Stimulated activated CD8-positive, alpha-beta memory T cell treated with anti-CD3 and anti-CD28 coated beads, Interleukin-15, amount 100 ng/mL, for 1 hour (primary cell): ENCODE measurements around the gene ANO1.
A peak's percentile ranks its signal among the peaks of the same experiment; 100 is the strongest.
"Not testable (repeated sequence)": the region's sequence is repeated elsewhere in the genome, so short reads cannot be mapped to it uniquely, and the experiment has no call there.

ENCODE experiments used
- DNase-seq: peaks from one replicate; pipeline ENCODE4 v3.0.0-alpha.2; 2020; ENCODE audit warnings: low read depth

Gene ANO1

DNA sequence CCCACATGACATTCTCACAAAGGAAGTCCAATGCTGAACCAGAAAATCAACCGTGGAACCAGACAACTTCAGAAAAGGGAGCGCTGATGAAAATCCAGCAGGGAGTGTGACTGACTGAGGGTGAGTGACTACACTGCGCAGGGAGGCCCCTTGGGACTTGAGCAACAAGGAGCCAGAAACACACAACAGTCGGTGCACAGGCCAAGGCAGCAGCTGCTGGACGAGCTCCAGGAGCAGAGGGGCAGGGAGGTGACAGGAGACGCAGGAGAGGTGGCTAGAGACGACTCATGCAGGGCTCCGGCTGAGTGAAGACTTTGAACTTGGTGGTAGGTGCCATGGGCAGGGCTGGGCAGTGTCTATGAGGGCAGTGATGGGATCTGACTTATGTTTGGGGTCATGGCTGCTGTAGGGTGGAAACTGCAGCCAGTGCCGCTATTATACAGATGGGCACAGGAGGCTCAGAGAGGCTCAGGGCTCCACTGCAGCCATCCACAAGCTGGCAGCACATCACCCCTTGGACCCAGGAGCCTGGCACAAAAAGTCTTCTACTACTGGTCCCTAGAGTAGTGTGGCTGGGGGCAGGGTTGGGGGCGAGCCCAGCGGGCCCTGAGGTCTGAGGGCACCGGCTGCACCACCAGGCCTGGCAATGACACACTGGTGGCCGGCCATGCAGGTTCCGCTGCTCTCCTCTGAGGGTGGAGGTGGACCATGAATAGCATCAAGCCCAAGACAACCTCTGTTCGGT lies 114.7 kb downstream of the ANO1 start:
- DNase-seq, result no peak

DNA sequence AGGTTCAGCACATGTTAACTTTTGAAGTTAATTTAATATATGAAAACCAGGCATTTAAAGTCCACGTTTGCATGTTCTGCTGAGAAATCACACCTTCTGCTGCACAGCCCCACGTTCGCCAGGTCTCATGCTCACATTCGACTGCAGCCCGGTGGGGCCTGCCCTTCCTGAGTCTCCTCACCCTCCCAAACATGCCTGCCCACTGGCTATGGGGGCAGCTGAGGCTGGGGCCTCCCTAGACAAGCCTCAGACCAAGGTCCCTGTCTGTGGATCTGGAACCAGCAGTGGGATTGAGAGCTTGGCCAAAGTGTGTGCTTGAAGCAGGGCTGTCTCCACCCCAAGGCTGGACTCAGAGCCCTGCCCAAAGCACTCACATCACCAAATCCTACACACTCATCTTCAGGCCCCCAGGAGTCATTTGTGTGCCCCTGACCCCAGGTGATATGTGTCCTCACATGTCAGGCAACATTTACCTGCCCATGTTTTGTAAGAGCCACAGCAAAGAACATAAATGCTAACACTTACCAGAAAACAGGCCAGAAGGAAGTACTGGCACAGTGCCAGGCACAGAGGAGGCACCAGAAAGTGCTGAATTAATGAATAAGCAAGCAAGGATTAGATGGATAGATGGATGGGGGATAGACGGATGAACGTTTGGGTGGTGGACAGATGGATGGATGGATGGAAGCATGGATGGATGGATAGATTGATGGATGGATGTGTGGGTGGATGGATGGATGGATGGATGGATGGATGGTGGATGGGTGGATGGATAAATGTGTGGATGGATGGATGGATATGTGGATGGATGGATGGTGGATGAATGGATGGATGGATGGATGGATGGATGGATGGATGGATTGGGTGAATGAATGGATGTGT lies 115.5 kb downstream of the ANO1 start:
- no peak for DNase-seq

DNA sequence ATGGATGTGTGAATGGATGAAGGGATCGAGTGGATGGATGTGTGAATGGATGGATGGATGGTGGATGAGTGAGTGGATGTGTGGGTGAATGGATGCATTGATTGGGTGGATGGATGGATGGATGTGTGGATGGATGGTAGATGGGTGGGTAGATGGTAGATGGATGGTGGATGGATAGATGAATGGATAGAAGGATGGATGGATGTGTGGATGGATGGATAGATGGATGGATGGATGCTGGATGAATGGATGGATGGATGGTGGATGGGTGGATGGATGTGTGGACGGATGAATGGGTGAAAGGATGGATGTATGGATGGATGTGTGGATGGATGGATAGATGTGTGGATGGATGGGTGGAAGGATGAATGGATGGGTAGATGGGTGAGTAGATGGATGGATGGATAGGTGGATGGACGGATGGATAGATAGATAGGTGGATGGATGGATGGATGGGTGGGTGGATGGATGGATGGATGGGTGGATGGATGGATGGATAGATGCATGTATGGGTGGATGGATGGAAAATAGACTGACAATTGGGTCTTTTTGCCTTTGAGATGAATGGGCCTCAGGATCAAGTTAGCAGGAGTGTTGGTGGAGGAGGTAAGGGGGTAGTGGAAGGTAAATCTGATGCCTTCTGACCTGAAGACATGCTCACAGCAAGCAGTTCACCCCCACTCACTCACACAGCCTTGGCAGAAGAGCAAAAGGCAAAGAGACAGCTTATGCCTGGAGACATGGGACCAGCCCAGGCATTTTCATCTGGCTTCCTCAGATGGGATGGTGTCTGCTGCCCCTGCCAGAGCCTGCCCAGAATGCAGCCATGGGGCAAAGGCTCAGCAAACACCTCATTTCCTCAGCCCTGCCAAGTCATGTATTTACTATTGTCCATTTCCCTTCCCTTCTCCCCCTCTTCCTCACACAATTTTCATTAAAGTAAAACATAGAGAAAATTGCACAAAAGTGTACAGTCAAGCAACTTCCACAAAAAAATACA lies 117.0 kb downstream of the ANO1 start:
- DNase-seq, result no peak

DNA sequence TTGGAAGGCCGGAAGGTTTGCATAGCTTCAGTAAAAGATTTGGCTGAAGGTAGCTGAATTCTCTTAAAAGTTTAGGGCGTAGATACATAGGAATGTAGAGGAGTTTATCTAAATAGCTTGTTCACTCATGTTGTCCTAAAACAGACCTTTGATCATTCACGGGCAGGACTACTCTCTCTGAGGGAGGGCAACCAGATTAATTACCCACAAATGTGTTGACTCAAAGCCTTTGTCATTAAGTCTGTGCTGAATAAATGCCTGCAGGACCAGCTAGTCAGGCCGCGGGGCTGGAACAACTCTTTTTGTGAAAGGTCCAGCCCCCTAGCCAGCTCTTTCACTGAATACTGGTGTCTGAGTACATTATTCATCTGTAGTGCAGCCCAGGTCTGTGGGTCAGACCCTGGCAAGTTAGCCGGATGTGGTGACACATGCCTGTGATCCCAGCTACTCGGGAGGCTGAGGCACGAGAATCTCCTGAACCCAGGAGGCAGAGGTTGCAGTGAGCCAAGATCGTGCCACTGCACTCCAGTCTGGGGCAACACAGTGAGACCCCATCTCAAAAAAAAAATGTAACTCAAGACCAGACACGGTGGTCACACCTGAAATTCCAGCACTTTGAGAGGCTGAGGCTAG lies 122.2 kb downstream of the ANO1 start:
- no peak for DNase-seq

DNA sequence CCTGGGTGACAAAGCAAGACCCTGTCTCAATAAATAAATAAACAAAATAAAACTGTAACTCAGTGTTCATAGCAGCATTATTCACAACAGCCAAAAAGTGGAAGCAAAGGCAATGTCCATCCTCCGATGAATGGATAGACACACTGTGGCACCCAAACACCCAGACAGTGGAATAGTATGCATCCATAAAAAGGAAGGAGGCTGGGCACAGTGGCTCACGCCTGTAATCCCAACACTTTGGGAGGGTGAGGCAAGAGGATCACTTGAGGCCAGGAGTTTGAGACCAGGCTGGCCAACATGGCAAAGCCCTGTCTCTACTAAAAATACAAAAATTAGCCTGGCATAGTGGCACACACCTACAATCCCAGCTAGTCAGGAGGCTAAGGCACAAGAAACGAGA lies 122.9 kb downstream of the ANO1 start:
- not testable (repeated sequence) for DNase-seq

DNA sequence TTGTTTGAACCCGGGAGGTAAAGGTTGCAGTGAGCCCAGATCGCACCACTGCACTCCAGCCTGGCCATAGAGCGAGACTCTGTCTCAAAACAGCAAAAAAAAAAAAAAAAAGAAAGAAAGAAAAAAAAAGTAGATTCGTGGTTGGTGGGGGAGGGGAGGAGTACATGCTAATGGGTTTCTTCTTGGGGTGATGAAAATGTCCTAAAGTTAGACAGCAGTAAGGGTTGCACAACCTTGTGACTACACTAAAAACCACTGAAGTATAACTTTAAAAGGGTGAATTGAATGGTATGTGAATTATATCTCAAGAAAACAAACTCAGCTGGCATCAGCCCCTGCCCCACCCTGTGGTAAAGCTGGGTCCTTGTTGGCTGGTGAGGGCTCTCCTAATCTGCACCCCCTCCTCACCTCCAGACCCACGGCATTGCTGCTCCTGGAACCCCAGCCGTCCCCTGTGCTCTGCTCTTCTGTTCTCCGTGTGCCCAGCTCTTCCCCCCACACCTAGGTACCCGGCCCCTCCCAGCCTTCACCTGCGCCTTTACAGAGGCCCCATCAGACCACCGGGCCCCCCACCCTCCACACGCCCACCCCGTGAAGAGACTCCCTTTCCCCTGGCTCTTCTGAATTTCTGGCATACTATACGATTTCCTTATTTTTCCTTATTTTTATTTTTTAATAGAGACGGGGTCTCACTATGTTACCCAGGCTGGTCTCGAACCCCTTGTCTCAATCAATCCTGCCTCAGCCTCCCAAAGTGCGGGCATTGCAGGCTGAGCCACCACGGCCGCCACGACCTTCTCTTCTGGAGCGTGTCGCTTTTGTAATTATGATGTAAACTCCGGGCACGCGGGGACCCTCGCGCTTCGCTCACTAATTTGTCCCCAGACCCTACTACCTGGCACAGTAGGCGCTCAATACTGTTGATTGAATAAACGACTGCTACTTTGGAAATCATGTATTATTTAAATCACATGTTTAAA lies 124.1 kb downstream of the ANO1 start:
- DNase-seq, result no peak

DNA sequence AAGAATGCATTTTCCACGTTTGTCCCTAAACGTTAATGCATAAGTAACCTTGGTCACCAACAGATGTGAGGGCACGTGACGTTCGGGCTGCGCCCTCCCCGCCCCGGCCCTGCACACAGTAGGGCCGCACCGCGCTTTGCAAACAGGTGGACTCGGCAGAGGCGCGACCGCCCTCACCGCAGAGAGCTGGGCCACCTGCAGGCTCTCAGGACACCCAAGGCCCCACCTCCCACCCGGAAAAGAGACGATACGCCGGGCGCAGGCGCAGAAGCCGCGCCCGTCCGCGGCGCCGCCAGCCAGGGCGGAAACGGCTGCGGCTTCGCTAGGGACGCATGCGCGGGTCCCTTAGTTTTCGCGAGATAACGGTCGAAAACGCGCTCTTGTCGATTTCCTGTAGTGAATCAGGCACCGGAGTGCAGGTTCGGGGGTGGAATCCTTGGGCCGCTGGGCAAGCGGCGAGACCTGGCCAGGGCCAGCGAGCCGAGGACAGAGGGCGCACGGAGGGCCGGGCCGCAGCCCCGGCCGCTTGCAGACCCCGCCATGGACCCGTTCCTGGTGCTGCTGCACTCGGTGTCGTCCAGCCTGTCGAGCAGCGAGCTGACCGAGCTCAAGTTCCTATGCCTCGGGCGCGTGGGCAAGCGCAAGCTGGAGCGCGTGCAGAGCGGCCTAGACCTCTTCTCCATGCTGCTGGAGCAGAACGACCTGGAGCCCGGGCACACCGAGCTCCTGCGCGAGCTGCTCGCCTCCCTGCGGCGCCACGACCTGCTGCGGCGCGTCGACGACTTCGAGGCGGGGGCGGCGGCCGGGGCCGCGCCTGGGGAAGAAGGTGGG lies 125.0 kb downstream of the ANO1 start, which contains the start of gene FADD:
Gene FADD (plus strand): TSS at position 377 of the 831 bp plus-strand sequence. CDS start 164 bp downstream, at position 541.
- DNase-seq, result peak; percentile 77

DNA sequence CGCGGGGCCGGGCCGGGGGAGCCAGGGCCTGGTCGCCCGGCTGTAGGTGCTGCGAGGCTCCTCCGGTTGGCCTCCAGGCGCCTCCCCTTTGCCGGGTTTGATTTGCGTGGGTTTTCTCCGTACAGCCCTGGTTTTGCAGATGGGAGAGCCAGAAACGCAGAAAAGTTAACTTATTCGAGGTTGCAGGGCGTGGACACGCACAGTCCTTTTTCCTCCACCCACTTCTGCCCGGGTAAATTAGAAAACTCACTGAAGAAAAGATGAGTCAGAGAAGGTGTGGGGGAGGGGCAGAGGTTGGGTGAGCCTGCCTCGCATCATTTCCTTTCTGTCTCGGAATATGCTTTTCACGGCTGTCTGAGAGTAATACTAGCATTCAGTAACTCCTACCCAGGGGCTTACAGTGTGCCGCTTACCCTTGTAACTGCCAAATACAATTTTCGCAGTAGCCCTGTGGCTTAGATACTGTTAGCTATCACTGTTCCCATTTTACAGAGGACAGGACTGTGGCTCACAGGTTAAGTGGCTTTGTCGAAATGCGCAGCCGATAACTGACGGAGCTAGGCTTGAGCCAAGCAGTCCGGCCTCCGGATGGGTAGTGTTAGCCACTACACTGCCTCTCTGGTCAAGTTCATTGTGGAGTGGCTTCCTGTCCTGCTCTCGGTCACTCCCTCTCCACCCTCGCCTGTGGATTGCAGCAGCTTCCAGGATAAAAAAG lies 125.8 kb downstream of the ANO1 start:
- peak; percentile 92 for DNase-seq

DNA sequence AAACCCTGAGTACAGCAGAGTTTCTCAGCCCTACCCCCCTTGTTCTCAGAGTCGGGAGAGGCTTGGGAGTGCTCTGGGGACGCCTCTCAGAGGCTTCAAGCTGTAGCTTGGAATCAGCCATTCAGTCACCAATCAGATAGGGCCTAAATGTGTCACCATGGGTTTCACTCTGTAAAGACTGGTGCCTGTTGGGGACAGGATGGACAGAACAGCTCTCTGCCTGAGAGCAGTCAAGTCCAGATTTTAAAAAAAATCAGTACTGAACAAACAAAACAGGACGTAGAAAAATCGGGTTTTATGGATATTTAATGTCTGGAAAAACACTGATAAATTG lies 126.3 kb downstream of the ANO1 start:
- DNase-seq, result no peak

DNA sequence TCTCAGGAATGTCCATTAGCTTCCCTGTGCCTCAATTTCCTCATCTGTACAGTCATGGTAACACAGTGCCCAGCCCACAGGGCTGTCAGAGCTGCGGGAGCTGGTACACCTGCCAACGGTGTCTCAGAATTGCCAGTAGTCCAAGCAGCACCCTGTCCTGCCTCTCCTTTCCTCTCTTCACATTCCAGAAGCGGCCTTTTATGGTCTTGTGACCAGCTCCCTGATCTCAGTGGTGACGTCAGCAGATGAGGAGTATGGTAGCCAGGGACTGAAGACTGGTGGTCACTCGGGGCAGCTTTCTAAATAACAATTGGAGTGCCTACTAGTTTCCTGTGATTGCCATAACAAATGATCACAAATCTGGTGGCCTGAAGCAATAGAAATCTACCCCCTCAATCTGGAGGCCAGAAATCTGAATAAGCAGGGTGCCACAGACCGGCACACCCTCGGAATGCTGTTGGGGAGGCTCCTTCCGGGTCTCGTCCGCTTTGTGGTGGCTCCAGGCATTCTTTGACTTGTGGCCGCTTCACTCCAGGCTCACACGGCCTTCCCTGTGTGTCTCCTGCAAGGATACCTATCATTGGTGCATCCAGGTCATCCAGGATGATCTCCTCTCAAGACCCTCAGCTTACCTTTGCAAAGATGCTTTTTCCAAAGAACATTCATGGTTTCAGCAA lies 127.1 kb downstream of the ANO1 start:
- DNase-seq, result no peak

DNA sequence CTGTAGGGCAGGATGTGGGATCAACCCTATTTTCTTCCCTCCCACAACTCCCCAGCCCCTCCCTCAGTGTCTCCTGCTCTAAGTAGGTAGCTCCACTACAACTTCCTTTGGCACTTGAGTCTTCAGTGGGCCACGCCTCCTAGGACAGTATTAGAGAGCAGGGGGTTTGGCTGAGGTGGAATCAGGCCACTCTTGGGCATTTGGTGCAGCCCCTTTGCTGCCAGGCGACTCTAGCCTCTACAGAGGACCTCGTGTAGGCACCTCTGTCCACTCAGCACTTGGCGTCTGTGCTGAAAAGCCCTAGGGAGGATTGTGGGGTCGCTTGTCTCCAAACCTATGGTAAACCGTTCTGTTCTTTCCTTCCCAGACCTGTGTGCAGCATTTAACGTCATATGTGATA lies 127.6 kb downstream of the ANO1 start:
- DNase-seq, result no peak

DNA sequence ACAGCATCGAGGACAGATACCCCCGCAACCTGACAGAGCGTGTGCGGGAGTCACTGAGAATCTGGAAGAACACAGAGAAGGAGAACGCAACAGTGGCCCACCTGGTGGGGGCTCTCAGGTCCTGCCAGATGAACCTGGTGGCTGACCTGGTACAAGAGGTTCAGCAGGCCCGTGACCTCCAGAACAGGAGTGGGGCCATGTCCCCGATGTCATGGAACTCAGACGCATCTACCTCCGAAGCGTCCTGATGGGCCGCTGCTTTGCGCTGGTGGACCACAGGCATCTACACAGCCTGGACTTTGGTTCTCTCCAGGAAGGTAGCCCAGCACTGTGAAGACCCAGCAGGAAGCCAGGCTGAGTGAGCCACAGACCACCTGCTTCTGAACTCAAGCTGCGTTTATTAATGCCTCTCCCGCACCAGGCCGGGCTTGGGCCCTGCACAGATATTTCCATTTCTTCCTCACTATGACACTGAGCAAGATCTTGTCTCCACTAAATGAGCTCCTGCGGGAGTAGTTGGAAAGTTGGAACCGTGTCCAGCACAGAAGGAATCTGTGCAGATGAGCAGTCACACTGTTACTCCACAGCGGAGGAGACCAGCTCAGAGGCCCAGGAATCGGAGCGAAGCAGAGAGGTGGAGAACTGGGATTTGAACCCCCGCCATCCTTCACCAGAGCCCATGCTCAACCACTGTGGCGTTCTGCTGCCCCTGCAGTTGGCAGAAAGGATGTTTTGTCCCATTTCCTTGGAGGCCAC lies 128.3 kb downstream of the ANO1 start:
- DNase-seq, result no peak

DNA sequence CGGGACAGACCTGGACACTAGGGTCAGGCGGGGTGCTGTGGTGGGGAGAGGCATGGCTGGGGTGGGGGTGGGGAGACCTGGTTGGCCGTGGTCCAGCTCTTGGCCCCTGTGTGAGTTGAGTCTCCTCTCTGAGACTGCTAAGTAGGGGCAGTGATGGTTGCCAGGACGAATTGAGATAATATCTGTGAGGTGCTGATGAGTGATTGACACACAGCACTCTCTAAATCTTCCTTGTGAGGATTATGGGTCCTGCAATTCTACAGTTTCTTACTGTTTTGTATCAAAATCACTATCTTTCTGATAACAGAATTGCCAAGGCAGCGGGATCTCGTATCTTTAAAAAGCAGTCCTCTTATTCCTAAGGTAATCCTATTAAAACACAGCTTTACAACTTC lies 128.9 kb downstream of the ANO1 start:
- no peak for DNase-seq

DNA sequence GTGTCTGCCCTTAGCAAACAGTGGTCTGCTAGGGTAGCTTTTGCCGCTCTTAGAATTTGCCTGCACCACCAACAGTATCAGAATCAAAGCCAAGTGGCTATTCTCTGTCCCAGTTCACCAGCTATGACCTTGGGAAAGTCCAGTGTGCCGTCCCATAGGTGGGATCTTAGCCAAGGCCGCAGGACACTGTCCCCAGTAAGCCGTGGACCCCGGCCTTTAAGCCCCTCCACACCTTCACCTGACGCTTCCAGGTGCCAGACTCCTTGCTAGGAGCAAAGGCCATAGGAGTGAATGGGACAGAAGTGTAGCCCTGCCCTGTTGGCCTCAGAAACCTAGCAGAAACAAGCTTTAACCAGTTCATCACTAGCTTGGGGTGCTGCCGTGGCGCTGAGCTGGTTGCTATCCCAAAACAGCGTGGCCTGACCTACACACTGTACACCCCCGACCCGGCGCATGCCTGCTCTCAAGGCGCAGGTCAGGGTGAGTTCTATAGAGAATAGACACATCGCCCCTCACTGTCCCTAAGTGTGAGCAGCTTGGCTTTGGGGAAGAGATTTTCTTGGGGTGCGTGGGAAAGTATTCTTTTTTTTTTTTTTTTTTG lies 129.5 kb downstream of the ANO1 start:
- no peak for DNase-seq

DNA sequence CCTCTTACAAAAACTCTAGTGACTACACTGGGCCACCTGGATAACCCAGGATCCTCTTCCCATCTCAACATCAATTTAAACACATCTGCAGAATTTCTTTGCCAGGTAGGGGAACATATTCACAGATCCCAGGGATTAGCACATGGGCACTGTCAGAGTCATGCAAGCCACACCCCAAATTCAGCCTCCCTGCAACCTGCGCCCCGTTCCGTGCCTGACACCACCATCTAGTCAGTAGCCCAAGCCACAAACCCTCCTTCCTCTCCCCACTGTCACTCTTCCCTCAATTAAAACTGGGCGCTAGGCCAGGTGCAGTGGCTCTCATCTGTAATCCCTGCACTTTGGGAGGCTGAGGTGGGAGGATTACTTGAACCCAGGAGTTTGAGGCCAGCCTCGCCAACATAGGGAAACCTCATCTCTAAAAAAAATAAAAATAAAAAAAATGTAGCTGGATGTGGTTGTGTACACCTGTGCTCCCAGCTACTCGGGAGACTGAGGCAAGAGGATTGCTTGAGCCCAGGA lies 131.3 kb downstream of the ANO1 start:
- no peak for DNase-seq

DNA sequence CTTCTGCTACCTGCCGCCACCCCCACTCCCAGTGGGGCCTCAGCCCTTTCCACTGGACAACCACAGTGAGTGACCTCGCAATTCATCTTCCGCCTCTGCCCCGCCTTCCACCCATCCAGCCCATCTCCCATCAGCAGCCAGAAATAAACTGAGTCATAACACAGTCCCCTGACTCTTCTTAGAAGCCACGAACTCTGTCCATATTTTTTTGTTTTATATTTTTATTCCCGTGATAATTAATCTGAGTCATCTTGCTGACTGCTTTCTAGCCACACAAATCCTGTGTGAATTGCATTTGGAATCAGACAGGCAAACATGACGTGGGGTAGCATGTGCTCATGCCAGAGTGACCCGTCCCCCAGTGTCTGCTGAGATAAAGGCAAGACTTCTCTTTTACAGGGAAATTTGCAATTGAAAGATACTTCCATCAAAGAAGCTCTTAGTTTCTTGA lies 132.0 kb downstream of the ANO1 start:
- DNase-seq, result no peak

DNA sequence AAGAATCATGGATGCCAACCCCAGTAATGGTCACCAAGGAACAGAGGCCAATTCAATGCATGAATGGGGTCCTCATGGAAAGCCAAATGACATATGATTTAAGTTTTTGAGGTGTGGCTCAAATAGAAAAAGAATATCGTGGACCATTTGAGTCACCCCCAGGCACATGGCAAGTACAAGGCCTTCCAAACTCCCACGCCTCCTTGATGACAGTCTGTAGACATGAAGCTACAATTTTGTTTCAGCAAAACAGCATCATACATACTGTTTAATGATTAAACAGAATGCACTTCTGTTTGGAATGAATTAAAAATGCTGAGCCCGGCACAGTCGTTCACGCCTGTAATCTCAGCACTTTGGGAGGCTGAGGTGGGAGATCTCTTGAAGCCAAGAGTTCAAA lies 132.4 kb downstream of the ANO1 start:
- no peak for DNase-seq
